Astrocyte of the hippocampus (primary cell): ENCODE measurements around the gene NPM1.
"Not testable (repeated sequence)": the region's sequence is repeated elsewhere in the genome, so short reads cannot be mapped to it uniquely, and the experiment has no call there.

ENCODE experiments used
- DNase-seq: peaks from one replicate; pipeline ENCODE4 v3.0.0; 2011; ENCODE audit warnings: low read depth, low spot score

The NPM1 gene

DNA sequence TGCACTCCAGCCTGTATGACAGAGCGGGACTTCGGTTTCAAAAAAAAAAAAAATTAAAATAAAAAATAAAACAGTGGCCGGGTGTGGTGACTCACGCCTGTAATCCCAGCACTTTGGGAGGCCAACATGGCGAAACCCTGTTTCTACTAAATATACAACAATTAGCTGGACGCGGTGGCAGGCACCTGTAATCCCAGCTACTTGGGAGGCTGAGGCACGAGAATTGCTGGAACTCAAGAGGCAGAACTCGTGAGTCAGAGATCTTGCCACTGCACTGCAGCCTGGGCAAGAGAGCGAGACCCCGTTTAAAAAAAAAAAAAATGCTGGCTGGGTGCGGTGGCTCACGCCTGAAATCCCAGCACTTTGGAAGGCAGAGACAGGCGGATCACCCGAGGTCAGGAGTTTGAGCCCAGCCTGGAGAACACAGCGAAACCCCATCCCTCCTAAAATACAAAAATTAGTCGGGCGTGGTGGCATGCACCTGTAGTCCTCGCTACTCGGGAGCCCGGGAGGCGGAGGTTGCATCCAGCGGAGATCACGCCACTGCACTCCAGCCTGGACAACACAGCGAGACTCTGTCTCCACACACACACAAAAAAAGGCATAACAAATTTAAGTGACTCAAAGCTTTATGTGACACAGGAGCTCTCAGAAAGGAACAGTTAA, 1.5 kb upstream of the NPM1 start:
- no peak for DNase-seq

- no peak for DNase-seq
These were observed 746 bp upstream of the NPM1 start for GRCh38 chr5:171386861-171387344.

DNA sequence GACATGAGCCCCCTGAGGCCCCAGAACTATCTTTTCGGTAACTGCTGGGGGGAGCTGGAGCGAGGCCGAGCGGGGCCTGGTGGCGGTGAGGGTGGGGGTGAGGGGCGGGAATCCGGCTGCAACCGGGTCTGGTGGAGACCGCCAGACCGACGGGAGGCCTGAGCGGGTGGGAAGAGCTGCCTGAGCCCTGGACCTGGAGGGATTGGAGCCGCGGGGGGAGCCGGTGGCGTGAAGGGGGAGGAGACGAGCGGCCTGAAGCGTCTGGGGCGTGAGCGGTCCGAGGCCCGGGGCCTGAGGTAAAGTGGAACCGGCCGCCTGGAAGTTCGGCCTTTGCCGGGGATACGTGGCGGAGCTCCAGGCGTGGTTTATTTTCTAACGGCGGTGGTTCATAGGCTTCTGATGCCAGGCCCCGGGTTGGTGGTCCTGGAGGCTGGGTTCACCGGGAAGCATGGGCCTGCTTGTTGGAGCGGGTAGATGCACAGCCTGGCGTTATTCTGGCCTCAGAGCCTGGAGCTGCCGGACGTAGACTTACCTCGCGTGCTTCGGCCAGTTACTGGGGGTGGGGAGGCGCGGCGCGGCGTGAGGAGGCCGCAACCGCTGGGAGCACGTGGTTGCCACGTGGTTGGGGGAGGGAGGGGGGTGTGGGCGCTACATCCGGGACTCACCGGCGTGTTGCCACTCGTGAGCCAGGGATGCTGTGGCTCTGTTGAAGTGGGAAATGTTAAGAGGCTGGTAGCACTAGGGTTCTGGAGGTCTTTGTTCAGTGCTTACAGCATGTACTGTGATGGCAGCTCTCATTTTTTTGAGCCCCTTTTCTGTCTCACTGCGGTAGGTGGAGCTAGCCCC, 544 bp downstream of the NPM1 start:
- DNase-seq, result peak; percentile 90

- DNase-seq, result no peak
These were observed 1.1 kb downstream of the NPM1 start for GRCh38 chr5:171388816-171389168.

- DNase-seq, result no peak
These were observed 3.4 kb downstream of the NPM1 start for GRCh38 chr5:171390883-171391677.

DNA sequence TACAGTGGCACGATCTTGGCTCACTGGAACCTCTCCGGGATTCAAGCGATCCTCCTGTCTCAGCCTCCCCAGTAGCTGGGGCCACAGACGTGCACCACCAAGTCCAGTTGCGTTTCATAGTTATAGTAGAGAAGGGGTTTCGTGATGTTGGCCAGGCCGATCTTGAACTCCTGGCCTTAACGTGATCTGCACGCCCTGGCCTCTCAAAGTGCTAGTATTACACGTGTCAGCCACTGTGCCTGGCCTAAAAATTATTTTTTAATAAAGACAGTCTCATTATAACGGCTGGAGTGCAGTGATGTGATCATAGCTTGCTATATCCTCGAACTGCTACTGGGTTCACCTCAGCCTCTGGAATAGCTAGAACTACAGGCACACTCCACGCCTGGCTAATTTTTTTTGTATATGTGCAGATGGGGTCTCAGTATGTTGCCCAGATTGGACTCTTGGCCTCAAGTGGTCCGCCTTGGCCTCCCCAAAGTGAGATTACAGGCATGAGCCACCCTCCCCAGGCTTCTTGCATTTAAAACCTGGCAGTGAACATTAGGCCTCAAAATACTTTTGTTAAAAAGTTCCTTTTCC, 4.4 kb downstream of the NPM1 start:
- DNase-seq, result no peak

- no peak for DNase-seq
These were observed 5.0 kb downstream of the NPM1 start for GRCh38 chr5:171392585-171393159.

GRCh38 chr5:171395042-171395441, 7.4 kb downstream of the NPM1 start:
- no peak for DNase-seq

DNA sequence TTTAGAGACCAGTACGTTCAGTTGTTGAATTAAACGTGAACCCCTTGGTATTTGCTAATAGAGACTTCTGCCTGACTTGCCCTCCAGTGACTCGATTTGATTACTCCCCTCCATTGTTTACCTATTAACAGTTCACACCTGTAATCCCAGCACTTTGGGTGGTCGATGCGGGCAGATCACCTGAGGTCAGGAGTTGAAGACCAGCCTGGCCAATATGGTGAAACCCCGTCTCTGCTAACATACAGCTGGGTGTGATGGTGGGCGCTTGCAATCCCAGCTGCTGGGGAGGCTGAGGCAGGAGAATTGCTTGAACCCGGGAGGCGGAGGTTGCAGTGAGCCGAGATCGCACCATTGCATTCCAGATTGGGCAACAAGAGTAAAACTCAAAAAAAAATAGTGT, 8.9 kb downstream of the NPM1 start:
- not testable (repeated sequence) for DNase-seq

DNA sequence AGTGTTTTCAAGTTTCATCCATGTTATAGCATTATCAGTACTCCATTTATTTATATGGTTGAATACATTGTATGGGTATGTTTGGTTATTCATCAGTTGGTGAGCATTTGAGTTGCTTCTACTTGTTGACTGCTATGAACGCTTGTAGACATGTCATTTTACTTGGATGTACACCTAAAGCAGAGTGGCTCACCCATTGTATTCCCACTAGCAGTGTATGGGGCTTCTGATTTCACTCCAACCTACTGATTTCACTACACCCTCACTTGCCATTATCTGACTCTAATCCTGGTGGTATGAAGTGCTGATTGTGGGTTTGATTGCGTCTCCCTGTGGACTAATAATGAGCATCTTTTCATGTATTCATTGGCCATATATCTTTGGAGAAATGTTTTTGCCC, 9.5 kb downstream of the NPM1 start:
- DNase-seq, result no peak

DNA sequence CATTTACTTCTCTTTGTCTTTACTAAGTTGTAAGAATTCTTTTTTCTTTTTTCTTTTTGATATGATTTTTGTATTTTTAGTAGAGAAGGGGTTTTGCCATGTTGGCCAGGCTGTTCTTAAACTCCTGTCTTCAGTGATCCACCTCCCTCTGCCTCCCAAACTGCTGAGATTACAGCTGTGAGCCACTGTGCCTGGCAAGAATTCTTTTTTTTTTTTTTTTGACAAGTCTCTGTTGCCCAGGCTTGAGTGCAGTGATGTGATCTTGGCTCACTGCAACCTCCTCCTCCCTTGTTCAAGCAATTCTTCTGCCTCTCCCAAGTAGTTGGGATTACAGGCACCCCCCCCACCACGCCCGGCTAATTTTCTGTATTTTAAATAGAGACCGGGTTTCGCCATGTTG, 9.9 kb downstream of the NPM1 start:
- no peak for DNase-seq

DNA sequence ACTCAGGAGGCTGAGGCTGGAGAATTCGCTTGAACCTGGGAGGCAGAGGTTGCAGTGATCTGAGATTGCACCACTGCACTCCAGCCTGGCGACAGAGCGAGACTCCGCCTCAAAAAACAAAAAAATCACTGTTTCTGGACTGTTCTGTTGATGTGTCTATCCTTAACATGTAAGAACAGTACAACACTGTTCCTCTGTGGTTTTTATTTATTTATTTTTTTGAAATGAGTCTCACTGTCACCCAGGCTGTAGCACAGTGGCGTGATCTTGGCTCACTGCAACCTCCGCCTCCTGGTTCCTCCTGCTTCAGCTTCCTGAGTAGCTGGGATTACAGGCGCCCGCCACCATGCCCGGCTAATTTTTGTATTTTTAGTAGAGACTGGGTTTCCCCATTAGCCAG, 11.0 kb downstream of the NPM1 start:
- not testable (repeated sequence) for DNase-seq

DNA sequence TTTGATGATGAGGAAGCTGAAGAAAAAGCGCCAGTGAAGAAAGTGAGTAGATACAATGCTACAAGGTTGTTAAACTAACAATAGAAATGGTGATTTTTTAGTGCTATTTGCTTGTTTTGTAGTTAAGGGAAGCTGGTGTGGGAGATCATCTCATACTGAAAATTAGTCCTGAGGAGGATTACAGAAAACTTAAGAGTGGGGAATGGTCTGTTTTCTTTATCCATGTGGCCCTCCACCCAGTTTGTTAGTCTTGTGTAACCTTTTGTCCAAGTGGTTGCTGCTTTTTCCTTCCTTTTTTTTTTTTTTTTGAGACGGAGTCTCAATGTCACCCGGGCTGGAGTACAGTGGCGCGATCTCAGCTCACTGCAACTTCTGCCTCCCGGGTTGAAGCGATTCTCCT, 12.5 kb downstream of the NPM1 start:
- DNase-seq, result no peak

GRCh38 chr5:171401167-171401947, 13.7 kb downstream of the NPM1 start:
- no peak for DNase-seq

- not testable (repeated sequence) for DNase-seq
These were observed 15.1 kb downstream of the NPM1 start for GRCh38 chr5:171402751-171403150.

DNA sequence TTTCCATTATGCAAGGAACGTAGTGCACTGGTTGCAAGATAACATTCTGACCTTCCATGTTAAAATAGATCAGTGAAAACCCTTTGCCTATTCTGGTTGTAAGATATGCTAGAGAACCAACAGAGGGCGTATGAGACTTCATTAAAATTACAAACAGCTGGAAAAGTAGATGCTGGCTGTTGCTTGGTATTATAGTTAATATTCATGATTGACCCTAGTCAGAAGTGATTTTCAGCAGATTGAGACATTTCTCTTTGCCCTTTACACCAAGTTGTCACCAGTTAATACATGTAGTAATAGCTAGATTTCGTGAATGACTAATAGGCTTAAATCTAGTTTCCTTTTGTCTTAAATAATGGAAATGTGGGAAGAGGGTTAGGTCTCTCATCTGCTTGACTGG, 18.0 kb downstream of the NPM1 start:
- DNase-seq, result no peak

DNA sequence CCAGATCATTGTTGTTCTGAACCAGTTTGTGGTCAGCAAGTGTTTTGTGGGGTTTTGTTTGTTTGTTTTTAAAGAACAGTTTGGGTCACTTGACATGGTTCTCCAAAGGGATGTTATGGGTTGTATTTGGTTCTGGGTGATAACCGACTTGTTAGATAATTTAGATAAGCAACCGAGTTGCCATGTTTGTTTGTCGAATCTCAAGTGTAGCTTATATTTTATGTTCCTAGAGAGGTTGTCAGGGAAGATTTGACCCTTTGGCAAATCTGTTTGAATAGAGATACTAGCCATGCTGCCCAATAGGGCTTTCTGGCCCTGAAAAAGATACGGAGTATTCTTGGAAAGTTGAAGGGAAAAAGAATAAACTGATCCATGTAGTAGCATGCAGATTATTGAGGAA, 19.6 kb downstream of the NPM1 start:
- DNase-seq, result no peak

GRCh38 chr5:171409164-171410136, 21.8 kb downstream of the NPM1 start:
- DNase-seq, result no peak

DNA sequence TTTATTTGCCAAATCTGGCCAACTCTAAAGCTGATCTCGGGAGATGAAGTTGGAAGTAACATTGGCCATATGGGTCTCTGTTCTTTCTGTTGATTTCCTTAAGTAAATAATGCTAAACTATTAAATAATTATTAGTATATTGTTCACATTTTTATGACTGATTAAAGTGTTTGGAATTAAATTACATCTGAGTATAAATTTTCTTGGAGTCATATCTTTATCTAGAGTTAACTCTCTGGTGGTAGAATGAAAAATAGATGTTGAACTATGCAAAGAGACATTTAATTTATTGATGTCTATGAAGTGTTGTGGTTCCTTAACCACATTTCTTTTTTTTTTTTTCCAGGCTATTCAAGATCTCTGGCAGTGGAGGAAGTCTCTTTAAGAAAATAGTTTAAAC, 22.5 kb downstream of the NPM1 start:
- no peak for DNase-seq

GRCh38 chr5:171412186-171412585, 24.5 kb downstream of the NPM1 start:
- no peak for DNase-seq
